ENCODE measurements around the gene PCDHGB7.
"Not testable (repeated sequence)": the region's sequence is repeated elsewhere in the genome, so short reads cannot be mapped to it uniquely, and the experiment has no call there.

DNA sequence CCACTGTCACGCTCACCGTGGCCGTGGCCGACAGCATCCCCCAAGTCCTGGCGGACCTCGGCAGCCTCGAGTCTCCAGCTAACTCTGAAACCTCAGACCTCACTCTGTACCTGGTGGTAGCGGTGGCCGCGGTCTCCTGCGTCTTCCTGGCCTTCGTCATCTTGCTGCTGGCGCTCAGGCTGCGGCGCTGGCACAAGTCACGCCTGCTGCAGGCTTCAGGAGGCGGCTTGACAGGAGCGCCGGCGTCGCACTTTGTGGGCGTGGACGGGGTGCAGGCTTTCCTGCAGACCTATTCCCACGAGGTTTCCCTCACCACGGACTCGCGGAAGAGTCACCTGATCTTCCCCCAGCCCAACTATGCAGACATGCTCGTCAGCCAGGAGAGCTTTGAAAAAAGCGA lies 15.2 kb downstream of the PCDHGB7 start:
- not testable (repeated sequence) for TF ChIP-seq CBFB (CRISPR knock-in tag; IDR thresholded peaks at IDR 0.05; ENCODE audit: low read depth); NR2C2 (CRISPR knock-in tag; IDR thresholded peaks at IDR 0.05); TCF7 (CRISPR knock-in tag; IDR thresholded peaks at IDR 0.05; ENCODE audit: low read depth); ELF4 (CRISPR knock-in tag; IDR thresholded peaks at IDR 0.05; ENCODE audit: low read depth)
- TF ChIP-seq, protein P1, sequence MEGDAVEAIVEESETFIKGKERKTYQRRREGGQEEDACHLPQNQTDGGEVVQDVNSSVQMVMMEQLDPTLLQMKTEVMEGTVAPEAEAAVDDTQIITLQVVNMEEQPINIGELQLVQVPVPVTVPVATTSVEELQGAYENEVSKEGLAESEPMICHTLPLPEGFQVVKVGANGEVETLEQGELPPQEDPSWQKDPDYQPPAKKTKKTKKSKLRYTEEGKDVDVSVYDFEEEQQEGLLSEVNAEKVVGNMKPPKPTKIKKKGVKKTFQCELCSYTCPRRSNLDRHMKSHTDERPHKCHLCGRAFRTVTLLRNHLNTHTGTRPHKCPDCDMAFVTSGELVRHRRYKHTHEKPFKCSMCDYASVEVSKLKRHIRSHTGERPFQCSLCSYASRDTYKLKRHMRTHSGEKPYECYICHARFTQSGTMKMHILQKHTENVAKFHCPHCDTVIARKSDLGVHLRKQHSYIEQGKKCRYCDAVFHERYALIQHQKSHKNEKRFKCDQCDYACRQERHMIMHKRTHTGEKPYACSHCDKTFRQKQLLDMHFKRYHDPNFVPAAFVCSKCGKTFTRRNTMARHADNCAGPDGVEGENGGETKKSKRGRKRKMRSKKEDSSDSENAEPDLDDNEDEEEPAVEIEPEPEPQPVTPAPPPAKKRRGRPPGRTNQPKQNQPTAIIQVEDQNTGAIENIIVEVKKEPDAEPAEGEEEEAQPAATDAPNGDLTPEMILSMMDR (IDR thresholded peaks at IDR 0.05): not testable (repeated sequence)
- TF ChIP-seq, protein P2, sequence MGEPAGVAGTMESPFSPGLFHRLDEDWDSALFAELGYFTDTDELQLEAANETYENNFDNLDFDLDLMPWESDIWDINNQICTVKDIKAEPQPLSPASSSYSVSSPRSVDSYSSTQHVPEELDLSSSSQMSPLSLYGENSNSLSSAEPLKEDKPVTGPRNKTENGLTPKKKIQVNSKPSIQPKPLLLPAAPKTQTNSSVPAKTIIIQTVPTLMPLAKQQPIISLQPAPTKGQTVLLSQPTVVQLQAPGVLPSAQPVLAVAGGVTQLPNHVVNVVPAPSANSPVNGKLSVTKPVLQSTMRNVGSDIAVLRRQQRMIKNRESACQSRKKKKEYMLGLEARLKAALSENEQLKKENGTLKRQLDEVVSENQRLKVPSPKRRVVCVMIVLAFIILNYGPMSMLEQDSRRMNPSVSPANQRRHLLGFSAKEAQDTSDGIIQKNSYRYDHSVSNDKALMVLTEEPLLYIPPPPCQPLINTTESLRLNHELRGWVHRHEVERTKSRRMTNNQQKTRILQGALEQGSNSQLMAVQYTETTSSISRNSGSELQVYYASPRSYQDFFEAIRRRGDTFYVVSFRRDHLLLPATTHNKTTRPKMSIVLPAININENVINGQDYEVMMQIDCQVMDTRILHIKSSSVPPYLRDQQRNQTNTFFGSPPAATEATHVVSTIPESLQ (CRISPR knock-in tag; IDR thresholded peaks at IDR 0.05): not testable (repeated sequence)
- TF ChIP-seq, protein P3, sequence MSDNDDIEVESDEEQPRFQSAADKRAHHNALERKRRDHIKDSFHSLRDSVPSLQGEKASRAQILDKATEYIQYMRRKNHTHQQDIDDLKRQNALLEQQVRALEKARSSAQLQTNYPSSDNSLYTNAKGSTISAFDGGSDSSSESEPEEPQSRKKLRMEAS (CRISPR knock-in tag; IDR thresholded peaks at IDR 0.05): not testable (repeated sequence)

All from WTC11 (cell line).